CD4-positive, alpha-beta T cell treated with Interleukin-15 for 1 hour (primary cell): ENCODE measurements around the gene SCGB1A1.

Source experiments
- DNase-seq: peaks from one replicate; pipeline ENCODE4 v3.0.0-alpha.2; 2020

SCGB1A1 gene

DNA sequence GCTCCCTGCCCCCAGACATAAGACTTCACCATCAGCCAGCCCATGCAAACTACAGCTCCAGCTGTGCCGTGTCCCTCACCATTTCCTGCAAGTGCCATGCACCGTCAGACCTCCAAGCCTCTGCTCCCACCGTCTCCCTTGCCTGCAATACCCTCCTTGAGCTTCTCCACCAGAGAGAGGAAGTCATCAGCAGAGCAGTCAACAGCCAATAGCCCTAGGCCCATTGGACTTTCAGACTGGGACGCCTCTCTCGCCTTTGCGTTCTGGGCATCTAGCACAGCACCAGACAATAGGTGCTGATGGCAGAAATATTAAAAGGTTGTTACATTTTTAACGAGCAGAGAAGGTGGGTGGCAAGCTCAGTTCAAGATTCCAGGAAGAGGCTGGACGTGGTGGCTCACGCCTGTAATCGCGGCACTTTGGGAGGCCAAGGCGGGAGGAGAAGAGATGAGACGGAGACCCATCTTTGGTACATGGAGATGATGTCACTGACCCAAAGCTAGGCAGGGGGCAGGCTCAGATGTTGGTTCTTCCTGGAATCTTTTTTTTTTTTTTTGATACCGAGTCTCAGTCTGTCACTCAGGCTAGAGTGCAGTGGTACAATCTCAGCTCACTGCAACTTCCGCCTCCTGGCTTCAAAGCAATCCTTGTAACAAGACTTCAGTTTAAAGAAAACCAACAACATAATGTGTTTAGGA lies 31.9 kb downstream of the SCGB1A1 start:
- DNase-seq: no peak

- DNase-seq: no peak
Measured at GRCh38 chr11:62451241-62451621, 32.4 kb downstream of the SCGB1A1 start.

- no peak for DNase-seq
Measured at GRCh38 chr11:62452261-62452660, 33.4 kb downstream of the SCGB1A1 start.

DNA sequence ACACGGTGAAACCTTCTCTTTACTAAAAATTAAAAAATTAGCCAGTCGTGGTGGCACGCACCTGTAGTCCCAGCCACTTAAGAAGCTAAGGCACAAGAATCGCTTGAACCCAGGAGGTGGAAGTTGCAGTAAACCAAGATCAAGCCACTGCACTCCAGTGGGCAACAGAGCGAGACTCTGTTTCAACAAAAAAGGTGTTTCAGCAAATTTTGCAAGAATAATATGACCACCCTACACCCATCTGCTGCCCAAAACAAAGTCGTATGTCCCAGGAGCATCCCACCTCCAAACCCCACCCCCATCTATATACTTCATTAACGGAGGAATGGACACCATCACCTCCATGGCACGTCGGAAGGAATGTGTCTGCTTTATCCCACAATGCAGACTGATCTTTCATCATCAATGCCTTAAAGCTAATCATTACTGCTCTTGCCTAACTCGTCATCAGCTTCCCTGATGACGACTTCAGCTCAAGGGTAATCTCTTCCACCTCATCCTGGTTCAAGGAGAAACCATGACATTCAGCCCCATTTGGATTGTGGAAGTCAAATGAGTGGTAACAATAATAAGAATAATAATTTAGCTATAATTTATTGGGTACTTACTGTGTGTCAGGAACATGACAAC lies 34.1 kb downstream of the SCGB1A1 start:
- no peak for DNase-seq

DNA sequence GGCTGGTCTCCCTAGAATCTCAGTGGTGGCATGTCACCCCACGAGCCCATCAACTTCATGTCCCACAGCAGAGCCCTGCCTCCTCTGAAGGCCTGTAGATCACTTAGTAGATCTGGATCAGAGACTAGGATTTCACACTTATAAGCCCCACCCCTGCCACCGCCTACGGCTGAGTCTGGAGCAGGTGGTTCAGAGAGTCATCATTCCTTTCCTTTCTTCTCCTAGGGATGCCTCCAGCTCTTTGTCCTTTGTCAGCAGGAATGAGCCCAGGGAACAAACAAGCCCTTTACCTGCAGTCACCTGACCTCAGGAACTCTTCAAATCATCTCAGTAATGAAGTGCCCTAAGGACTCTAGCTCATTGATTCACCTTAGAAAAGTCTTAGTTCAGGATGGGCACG lies 37.8 kb downstream of the SCGB1A1 start:
- no peak for DNase-seq

- no peak for DNase-seq
Measured at GRCh38 chr11:62457478-62457877, 38.6 kb downstream of the SCGB1A1 start.

DNA sequence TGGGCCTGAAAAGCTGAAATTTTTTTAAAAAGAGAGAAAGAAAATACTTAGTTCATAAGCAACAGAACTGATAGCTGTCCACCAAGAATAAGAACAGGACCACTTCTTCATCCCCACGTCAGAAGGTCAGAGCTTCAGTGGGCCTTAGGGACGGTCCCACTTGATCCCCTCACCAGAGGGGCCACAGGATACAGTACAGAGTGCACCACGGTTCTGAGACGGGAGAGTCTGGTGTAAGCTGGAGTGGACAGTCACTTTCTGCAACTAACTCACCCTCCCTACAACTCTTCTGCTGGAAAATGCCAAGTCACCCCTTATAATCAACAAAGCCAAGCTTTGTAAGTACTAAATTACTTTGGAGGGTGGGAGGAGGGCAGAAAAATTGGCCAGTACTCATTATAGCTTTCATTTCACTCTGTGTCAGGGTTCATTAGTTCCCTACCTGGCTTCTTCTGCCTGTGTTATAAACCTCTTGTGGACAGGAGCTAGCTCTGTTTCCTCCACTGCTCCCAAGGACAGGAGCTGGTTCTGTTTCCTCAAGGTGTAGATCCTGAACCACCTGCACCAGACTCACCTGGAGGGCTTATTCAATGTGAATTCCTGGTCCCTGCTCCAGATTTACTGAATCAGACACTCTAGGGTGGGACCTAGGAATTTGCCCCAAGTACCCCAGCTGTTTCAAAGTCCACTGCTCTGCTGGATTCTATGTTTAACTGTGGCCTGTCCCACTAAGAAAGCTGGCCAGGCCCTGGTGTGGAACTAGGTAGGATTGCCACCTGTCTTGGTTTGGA lies 39.6 kb downstream of the SCGB1A1 start:
- no peak for DNase-seq

DNA sequence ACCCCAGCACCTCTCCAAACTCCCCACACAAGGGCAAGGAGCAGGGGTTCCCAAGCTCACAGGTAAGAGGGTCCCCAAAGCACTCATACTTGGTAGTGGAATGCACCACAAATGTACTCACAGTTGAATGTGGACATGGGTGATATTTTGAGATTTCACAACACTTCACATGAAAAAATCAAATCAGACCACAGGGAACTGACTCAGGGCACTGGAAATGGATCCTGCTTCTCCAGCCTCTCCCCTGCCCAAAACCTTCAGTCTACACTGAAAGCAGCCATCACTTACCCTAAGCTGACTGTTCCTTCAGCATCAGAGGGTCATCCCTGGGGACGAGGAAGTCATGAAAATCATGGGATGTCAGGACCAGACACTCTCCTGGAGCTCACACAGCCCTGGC lies 40.2 kb downstream of the SCGB1A1 start:
- DNase-seq: no peak

DNA sequence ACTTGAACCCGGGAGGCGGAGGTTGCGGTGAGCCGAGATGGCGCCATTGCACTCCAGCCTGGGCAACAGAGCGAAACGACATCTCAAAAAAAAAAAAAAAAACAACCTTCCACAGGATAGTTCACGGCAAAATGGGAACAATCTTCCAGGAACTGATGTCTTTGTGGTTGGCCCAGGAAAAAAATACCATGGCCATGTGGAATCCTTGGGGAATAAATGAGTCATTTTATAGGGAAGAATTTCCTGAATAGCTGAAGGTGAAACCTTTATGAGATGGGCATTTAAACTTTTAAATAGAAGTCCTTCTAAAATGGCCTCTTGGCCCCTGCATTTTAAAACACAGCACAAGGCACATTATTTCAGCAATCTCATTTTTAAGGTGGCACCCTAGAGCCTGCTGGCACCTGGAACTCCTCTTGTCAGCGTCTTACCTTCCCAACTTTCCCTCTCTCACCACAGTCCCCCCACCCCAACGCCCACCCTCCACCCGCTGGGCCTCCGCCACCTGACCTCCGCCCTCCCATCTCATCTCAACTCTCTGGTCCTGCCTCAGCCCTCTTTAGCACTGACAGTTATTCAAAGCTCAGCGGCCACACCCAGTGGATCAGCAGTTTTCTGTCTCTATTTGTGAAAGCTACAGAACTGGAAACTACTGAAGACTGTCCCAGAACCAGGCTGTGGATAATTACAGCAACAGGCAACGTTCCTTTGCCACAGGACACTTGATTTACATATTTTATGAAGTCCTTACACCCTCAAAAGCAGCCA lies 43.1 kb downstream of the SCGB1A1 start:
- DNase-seq: no peak

DNA sequence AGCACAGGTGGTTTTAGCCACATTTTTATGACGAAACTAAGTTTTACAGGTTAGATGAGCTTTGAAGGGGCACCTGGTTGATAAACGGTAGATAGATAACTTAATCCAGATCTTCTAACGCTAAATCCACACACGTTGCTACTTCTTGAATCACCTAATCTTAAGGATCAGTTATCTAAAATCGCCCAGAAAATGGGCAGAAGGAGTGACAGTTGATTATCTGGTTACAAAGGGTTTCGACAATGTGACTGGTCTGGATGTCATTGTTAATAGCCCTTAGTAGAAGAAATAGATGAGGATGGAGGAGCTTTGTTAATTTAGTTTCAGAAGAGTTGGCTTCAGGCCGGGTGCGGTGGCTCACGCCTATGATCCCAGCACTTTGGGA lies 43.7 kb downstream of the SCGB1A1 start:
- no peak for DNase-seq

DNA sequence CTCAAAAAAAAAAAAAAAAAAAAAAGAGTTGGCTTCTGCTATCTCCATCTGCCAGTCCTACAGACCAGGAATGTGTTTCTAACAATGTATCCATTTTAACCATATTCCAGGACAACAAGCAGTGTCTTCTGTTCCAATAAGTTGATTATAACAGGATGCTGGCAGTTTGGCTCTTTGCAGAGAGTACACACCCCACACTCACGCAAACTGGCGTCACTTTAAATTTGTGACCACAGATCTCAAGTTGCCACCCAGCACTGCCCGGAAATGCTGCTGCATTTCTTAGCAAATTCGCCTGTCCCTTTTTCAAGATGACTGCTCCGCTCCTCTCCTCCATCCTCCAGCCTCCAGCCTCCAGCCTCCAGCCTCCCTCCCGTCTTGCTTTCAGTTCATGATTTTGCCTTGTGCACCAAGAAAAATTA lies 44.3 kb downstream of the SCGB1A1 start:
- no peak for DNase-seq

DNA sequence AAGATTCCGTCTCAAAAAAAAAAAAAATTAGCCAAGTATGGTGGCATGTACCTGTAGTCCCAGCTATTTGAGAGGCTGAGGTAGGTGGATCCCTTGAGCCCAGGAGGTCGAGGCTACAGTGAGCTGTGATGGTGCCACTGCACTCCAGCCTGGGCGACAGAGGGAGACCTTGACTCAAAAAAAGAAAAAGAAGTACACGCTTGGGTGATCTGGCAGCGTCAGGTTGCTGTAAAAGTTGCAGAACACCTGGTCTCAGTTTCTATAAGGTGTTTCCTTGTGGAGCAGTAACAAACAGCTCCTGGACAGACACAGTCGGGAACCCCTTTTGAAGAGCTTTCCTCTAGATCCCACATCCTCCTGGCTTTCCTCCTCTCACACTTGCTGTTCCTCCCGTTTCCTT lies 45.8 kb downstream of the SCGB1A1 start:
- no peak for DNase-seq

DNA sequence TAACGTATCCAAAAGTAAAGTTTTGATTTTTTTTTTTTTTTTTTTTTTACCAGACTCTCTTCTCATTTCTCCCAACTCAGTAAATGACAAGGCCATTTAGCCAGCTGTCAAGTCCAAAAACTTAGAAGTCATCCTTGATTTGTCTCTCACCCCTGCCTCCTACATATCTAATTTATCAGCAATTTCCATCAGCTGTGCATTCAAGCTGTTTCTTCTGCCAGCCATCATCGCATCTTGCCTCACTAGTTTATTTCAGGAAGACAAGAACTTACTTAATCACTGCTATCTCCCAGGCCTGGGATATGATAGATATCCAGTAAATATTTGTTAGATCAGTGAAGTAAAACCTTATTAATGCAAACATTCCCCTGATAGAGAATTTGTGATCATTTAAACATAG lies 47.6 kb downstream of the SCGB1A1 start:
- DNase-seq: no peak

DNA sequence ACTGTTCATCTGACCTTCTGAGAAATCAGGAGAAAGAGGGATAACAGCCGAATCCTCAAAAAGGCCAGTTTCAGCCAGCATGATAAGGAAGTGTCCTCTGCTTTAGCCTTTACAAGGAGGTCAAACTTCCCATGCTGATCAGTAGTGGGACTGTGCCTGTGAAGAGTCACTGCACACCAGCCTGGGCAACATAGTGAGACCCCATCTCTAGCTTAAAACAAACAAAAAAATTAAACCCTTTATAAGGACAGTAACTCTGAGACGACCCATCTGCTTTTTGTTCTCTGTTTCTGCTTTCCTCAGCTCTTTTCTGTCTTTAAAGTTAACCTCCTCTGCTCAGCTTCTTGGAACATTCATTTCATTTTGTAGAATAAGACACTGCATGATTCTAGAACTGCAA lies 49.7 kb downstream of the SCGB1A1 start:
- DNase-seq: no peak

DNA sequence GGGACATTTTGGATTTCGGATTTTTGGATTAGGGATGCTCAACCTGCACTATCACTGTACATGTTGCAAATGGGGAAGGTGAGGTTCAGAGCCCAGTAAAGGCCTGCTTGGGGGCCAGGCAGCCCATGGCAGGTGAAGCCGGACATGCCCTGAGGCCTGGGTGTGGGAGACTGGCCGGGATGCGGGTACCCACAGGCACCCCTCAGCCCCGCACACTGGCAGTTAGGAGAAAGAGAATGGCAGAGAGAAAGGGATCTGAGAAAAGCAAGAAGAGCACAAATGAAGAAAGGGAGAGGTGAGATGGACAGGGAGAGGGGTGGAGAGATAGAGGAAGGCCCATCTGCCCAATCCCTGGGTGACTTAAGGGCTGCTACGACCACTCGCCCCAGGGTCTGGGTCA lies 52.8 kb downstream of the SCGB1A1 start:
- no peak for DNase-seq

GRCh38 chr11:62472063-62472884 lies 53.4 kb downstream of the SCGB1A1 start:
- DNase-seq: no peak
